SK-N-SH (cell line): ENCODE data around the gene SERPINB5. TPM values are rescaled to one million over a fixed set of nuclear protein-coding genes. Genes with fewer than 3 reads are reported as not detected.

Experiments used
- CTCF ChIA-PET: fragments of 300-600, 350-600 bp; formaldehyde crosslinking; extraction: SDS; loops from one replicate; lab custom pipeline; 2021; lab: Yijun Ruan, JAX
- POLR2A ChIA-PET: fragments of 350-600 bp; sonication (Branson Sonifier 250); formaldehyde crosslinking; extraction: SDS; loops from one replicate; lab custom pipeline; 2020; ENCODE audit warnings: antibody characterized with exemption, inconsistent platforms; lab: Yijun Ruan, JAX
- DNase-seq: peaks from one replicate; pipeline ENCODE4 v3.0.0; 2012
- H2AFZ ChIP-seq: fragments of 200-600 bp; sonication (generic); 2 replicates; pipeline ENCODE4 v1.8.1; 2016; ENCODE audit warnings: antibody characterized with exemption, mild to moderate bottlenecking, low read depth
- H3F3A ChIP-seq: fragments of 200-600 bp; sonication (generic); replicated peaks from 2 replicates; pipeline ENCODE3; 2016; ENCODE audit warnings: antibody characterized with exemption, mild to moderate bottlenecking; ENCODE audit not compliant: insufficient read depth
- H3K27ac ChIP-seq, 2 experiments: fragments of 200-500 bp in 1 of 2; fragments of 200-600 bp in 1 of 2; sonication (Bioruptor generic) in 1 of 2; sonication (generic), shearing (Covaris generic) in 1 of 2; 2 replicates each; pipeline versions ENCODE4 v1.5.1 to v1.6.1; 2014 to 2016; ENCODE audit warnings: low read depth in 2 of 2, inconsistent platforms in 1 of 2, low read length in 1 of 2, mild to moderate bottlenecking in 1 of 2, mixed read lengths in 1 of 2
- H3K27me3 ChIP-seq: fragments of 200-600 bp; sonication (generic), shearing (Covaris generic); 2 replicates; pipeline ENCODE4 v1.6.1; 2016; ENCODE audit warnings: mixed run types; ENCODE audit not compliant: insufficient read depth
- H3K36me3 ChIP-seq, 2 experiments: fragments of 200-500 bp in 1 of 2; fragments of 200-600 bp in 1 of 2; sonication (Bioruptor generic) in 1 of 2; sonication (generic) in 1 of 2; replicated peaks in 1 of 2; 2 replicates each; pipeline versions ENCODE3 to v1.5.1; 2014 to 2016; ENCODE audit warnings: low read length in 1 of 2, mild to moderate bottlenecking in 1 of 2; ENCODE audit not compliant: insufficient read depth in 2 of 2, control insufficient read depth in 1 of 2
- H3K4me1 ChIP-seq, 2 experiments: fragments of 200-500 bp in 1 of 2; fragments of 200-600 bp in 1 of 2; sonication (Bioruptor generic) in 1 of 2; sonication (generic), shearing (Covaris generic) in 1 of 2; 2 replicates each; pipeline versions ENCODE4 v1.5.1 to v1.6.1; 2014 to 2016; ENCODE audit warnings: low read depth in 1 of 2, low read length in 1 of 2, mixed run types in 1 of 2; ENCODE audit not compliant: insufficient read depth in 2 of 2, control insufficient read depth in 1 of 2
- H3K4me2 ChIP-seq: fragments of 200-600 bp; sonication (generic), shearing (Covaris generic); 2 replicates; pipeline ENCODE4 v1.6.1; 2017; ENCODE audit warnings: mixed run types
- H3K4me3 ChIP-seq, 2 experiments: fragments of 200-500 bp in 1 of 2; fragments of 200-600 bp in 1 of 2; sonication (Bioruptor generic) in 1 of 2; sonication (generic), shearing (Covaris generic) in 1 of 2; 2 replicates each; pipeline versions ENCODE4 v1.5.1 to v1.8.1; 2014 to 2016; ENCODE audit warnings: low read depth in 2 of 2, inconsistent platforms in 1 of 2, low read length in 1 of 2, mild to moderate bottlenecking in 1 of 2, mixed read lengths in 1 of 2, moderate library complexity in 1 of 2
- H3K79me2 ChIP-seq: fragments of 200-600 bp; sonication (generic); 2 replicates; pipeline ENCODE4 v1.8.1; 2017; ENCODE audit warnings: mild to moderate bottlenecking; ENCODE audit not compliant: insufficient read depth
- H3K9ac ChIP-seq: fragments of 200-600 bp; sonication (generic); 2 replicates; pipeline ENCODE4 v1.6.1; 2017; ENCODE audit warnings: mixed run types
- H3K9me2 ChIP-seq: fragments of 200-600 bp; sonication (generic); 2 replicates; pipeline ENCODE4 v1.6.1; 2017; ENCODE audit warnings: mixed run types
- H3K9me3 ChIP-seq: fragments of 200-600 bp; sonication (generic); 2 replicates; pipeline ENCODE4 v1.6.1; 2017; ENCODE audit warnings: mixed run types, mild to moderate bottlenecking, moderate library complexity
- H4K20me1 ChIP-seq: fragments of 200-600 bp; sonication (generic); 2 replicates; pipeline ENCODE4 v1.6.1; 2017; ENCODE audit warnings: mild to moderate bottlenecking, mixed run types; ENCODE audit not compliant: insufficient read depth
- CTCF ChIP-seq: fragments of 200-600 bp; sonication (generic); IDR thresholded peaks from 2 replicates; pipeline ENCODE4 v1.6.1; 2017; ENCODE audit warnings: antibody characterized with exemption, mild to moderate bottlenecking, moderate library complexity
- ELF1 ChIP-seq: IDR thresholded peaks from 2 replicates; pipeline ENCODE4 v1.4.0; 2012
- EP300 ChIP-seq, 2 experiments: IDR thresholded peaks; 2 replicates each; pipeline versions ENCODE4 v1.4.0 to v1.6.1; 2012; ENCODE audit warnings: borderline replicate concordance in 1 of 2, low read depth in 1 of 2, low read length in 1 of 2
- EZH2phosphoT487 ChIP-seq: fragments of 200-600 bp; sonication (generic); IDR thresholded peaks from 2 replicates; pipeline ENCODE4 v1.6.1; 2017; ENCODE audit warnings: low read depth, mixed run types, mild to moderate bottlenecking, antibody characterized with exemption, moderate library complexity, borderline replicate concordance
- FOXJ3 ChIP-seq: sonication (generic); formaldehyde crosslinking; IDR thresholded peaks from 2 replicates; pipeline ENCODE4 v1.5.1; 2020; ENCODE audit warnings: mild to moderate bottlenecking, missing genetic modification reagents
- GABPA ChIP-seq: IDR thresholded peaks from 2 replicates; pipeline ENCODE4 v1.4.0; 2012; ENCODE audit warnings: low read depth, mild to moderate bottlenecking
- GATA2 ChIP-seq: sonication (generic); formaldehyde crosslinking; IDR thresholded peaks from 2 replicates; pipeline ENCODE4 v1.5.0; 2020; ENCODE audit warnings: mild to moderate bottlenecking, missing genetic modification reagents
- JUND ChIP-seq: IDR thresholded peaks from 2 replicates; pipeline ENCODE4 v1.4.0; 2012
- RAD21 ChIP-seq: IDR thresholded peaks from 2 replicates; pipeline ENCODE4 v1.6.1; 2012; ENCODE audit warnings: mild to moderate bottlenecking, low read length
- RCOR1 ChIP-seq: fragments of 150-350 bp; IDR thresholded peaks from 2 replicates; pipeline ENCODE4 v1.6.1; 2017; ENCODE audit warnings: antibody characterized with exemption, low read length
- RFX5 ChIP-seq: IDR thresholded peaks from 2 replicates; pipeline ENCODE4 v1.6.1; 2012; ENCODE audit warnings: mild to moderate bottlenecking, improper control_type of control experiment, low read length
- RXRA ChIP-seq: IDR thresholded peaks from 2 replicates; pipeline ENCODE4 v1.4.0; 2012; ENCODE audit warnings: low read depth, mild to moderate bottlenecking, borderline replicate concordance
- TAF1 ChIP-seq: IDR thresholded peaks from 2 replicates; pipeline ENCODE4 v1.6.1; 2012; ENCODE audit warnings: low read depth, mild to moderate bottlenecking, low read length, moderate library complexity, borderline replicate concordance
- WGBS: methylation state at CpG from one replicate; pipeline ENCODE4 v1.1.6; 2017; ENCODE audit warnings: low lambda C conversion rate; 5-methylcytosine and 5-hydroxymethylcytosine counted together
- polyA plus RNA-seq, 3 experiments: library from polyadenylated mRNA; depleted of rRNA; stranded (reverse); fragments of >200 nt; gene quantifications; 2 replicates each; pipeline ENCODE4 v1.2.3, GENCODE V29; 2012
- TF ChIP-seq, protein P1 (sequence below): IDR thresholded peaks from 2 replicates; pipeline ENCODE4 v1.4.0; 2012; ENCODE audit warnings: low read depth, borderline replicate concordance
- TF ChIP-seq, protein P2 (sequence below): IDR thresholded peaks from 2 replicates; pipeline ENCODE4 v1.4.0; 2012; ENCODE audit warnings: low read depth, borderline replicate concordance

The SERPINB5 gene
- polyA plus RNA-seq, 1 of the 3 experiments (the other 2 are of a cell fraction): not detected

DNA sequence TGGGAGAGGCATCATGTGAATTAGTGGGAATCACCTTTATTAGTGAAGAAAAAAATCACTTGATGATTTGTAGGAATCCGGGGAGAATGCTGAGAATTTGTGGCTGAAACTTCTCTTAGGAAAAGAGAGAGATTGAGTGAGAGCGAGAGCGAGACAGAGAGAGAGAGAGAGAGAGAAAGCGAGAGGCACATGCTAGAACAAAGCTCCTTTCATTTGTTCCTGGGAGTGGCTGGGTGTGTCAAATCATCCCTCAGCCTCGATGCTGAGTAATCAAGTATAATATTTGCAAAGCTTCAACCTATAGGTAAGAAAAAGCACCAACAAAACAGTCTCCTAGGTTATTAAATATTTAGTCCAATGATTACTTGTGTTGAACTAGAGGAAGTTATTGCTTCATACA lies 4.4 kb upstream of the SERPINB5 start:
- CTCF ChIA-PET: interaction anchor here (1.0 kb wide), 1 partner anchor 106 kb away, joined by 3 read pairs; no protein-coding TSS in a partner anchor
- Histone ChIP-seq H3K36me3 (no peaks in the 10 kb centered on the region), H3K27ac (no peak overlapping the region), H3K9me2 (no peaks in the 10 kb centered on the region), H3K4me2 (no peak overlapping the region), H3K9me3 (no peaks in the 10 kb centered on the region)
- no peak for TF ChIP-seq GABPA
- TF ChIP-seq RCOR1: no peak
- TF ChIP-seq ELF1: no peak
- TF ChIP-seq, all 33 proteins: peak for 0
- Histone ChIP-seq H3K27me3 (no peaks in the 10 kb centered on the region), H3F3A (no peaks in the 10 kb centered on the region), H2AFZ (0 out of 2 replicates have a peak overlapping the region, but pooled peaks have one; percentile 31), H3K79me2 (no peaks in the 10 kb centered on the region), H3K9ac (no peak overlapping the region), H4K20me1 (no peaks in the 10 kb centered on the region), H3K4me1 (no peaks in the 10 kb centered on the region), H3K4me3 (no peak overlapping the region)
- 21% methylated on average over 5 of the region's 5 CpGs for WGBS
- POLR2A ChIA-PET: no interaction called here
- no peak for DNase-seq

- 57% methylated on average over 7 of the region's 7 CpGs for WGBS
- 0 out of 2 replicates have a peak, but pooled peaks cover 4% of the 10 kb centered on the region for H3K27me3 ChIP-seq
- no peaks in the 10 kb centered on the region for H3K9me2 ChIP-seq
- peak overlapping the region; percentile 11; the same call in 1 of the 2 replicates for H2AFZ ChIP-seq
- no peaks in the 10 kb centered on the region for H3K9me3 ChIP-seq
- no peak overlapping the region for H3K4me3 ChIP-seq
- no peaks in the 10 kb centered on the region for H4K20me1 ChIP-seq
- H3K27ac ChIP-seq: no peak overlapping the region
- TF ChIP-seq GATA2 (CRISPR knock-in tag): no peak
- TF ChIP-seq TAF1: no peak
- TF ChIP-seq, protein P1, sequence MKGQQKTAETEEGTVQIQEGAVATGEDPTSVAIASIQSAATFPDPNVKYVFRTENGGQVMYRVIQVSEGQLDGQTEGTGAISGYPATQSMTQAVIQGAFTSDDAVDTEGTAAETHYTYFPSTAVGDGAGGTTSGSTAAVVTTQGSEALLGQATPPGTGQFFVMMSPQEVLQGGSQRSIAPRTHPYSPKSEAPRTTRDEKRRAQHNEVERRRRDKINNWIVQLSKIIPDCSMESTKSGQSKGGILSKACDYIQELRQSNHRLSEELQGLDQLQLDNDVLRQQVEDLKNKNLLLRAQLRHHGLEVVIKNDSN: no peak
- TF ChIP-seq FOXJ3 (CRISPR knock-in tag): no peak
- TF ChIP-seq RXRA: no peak
- no peak for TF ChIP-seq ELF1
- TF ChIP-seq EP300 (IDR thresholded peaks at IDR 0.05; ENCODE audit: borderline replicate concordance in 1 of 2, low read depth in 1 of 2, low read length in 1 of 2): no peak
- TF ChIP-seq EZH2phosphoT487: no peak
- TF ChIP-seq RAD21: no peak
- TF ChIP-seq RFX5: no peak
- TF ChIP-seq, protein P2, sequence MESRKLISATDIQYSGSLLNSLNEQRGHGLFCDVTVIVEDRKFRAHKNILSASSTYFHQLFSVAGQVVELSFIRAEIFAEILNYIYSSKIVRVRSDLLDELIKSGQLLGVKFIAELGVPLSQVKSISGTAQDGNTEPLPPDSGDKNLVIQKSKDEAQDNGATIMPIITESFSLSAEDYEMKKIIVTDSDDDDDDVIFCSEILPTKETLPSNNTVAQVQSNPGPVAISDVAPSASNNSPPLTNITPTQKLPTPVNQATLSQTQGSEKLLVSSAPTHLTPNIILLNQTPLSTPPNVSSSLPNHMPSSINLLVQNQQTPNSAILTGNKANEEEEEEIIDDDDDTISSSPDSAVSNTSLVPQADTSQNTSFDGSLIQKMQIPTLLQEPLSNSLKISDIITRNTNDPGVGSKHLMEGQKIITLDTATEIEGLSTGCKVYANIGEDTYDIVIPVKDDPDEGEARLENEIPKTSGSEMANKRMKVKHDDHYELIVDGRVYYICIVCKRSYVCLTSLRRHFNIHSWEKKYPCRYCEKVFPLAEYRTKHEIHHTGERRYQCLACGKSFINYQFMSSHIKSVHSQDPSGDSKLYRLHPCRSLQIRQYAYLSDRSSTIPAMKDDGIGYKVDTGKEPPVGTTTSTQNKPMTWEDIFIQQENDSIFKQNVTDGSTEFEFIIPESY: no peak
- TF ChIP-seq JUND: no peak
- TF ChIP-seq GABPA: no peak
- no peak for TF ChIP-seq CTCF
- DNase-seq: no peak
- no peak overlapping the region for H3K4me2 ChIP-seq
- H3K4me1 ChIP-seq: no peaks in the 10 kb centered on the region
- H3F3A ChIP-seq: no peaks in the 10 kb centered on the region
- H3K79me2 ChIP-seq: no peaks in the 10 kb centered on the region
- POLR2A ChIA-PET: no interaction called here
- CTCF ChIA-PET: no interaction called here
- no peaks in the 10 kb centered on the region for H3K36me3 ChIP-seq
- H3K9ac ChIP-seq: no peak overlapping the region
Measured at GRCh38 chr18:63477200-63477599, 442 bp downstream of the SERPINB5 start.
